NB4 (cell line): ENCODE data around the gene POT1.

Experiments
- DNase-seq: peaks from one replicate; pipeline ENCODE4 v3.0.0; 2010; ENCODE audit warnings: low read depth
- H3K4me3 ChIP-seq: one replicate; pipeline ENCODE4 v1.5.1; 2011; ENCODE audit warnings: mild to moderate bottlenecking, low read depth, low read length, moderate library complexity
- MYC ChIP-seq: IDR thresholded peaks from 2 replicates; pipeline ENCODE4 v1.6.1; 2011; ENCODE audit warnings: low read depth, low read length
- POLR2A ChIP-seq: IDR thresholded peaks from 2 replicates; pipeline ENCODE4 v1.6.1; 2011; ENCODE audit warnings: mild to moderate bottlenecking; ENCODE audit not compliant: insufficient read length; ENCODE audit errors: extremely low read depth
- TF ChIP-seq, protein P1 (sequence below): IDR thresholded peaks from 2 replicates; pipeline ENCODE4 v1.6.1; 2011; ENCODE audit warnings: low read depth, low read length
- TF ChIP-seq, protein P2 (sequence below): IDR thresholded peaks from one replicate; pipeline ENCODE4 v1.5.1; 2012; ENCODE audit warnings: low read depth, low read length

Gene POT1

DNA sequence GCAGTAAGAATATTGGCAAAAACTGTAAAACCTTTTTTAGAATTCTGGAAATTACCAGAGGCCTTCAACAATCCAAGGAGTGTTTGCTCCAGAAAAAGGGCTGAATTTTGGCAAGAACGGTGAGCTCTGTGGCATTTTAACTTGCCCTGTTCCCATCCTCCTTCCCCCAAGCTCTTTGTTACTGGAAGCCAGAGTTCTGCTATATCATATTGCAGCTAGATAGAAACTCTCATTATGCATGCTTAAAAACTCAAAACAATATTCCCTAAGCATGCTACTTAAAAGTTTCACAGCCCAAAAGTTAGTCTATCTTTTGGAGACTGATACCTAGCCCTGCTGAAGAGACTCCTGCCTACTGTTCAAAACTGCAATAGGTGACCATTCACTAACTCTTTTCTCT lies 93.5 kb downstream of the POT1 start:
- no peak for TF ChIP-seq MYC
- TF ChIP-seq POLR2A: no peak
- TF ChIP-seq, protein P1, sequence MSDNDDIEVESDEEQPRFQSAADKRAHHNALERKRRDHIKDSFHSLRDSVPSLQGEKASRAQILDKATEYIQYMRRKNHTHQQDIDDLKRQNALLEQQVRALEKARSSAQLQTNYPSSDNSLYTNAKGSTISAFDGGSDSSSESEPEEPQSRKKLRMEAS: no peak
- TF ChIP-seq, protein P2, sequence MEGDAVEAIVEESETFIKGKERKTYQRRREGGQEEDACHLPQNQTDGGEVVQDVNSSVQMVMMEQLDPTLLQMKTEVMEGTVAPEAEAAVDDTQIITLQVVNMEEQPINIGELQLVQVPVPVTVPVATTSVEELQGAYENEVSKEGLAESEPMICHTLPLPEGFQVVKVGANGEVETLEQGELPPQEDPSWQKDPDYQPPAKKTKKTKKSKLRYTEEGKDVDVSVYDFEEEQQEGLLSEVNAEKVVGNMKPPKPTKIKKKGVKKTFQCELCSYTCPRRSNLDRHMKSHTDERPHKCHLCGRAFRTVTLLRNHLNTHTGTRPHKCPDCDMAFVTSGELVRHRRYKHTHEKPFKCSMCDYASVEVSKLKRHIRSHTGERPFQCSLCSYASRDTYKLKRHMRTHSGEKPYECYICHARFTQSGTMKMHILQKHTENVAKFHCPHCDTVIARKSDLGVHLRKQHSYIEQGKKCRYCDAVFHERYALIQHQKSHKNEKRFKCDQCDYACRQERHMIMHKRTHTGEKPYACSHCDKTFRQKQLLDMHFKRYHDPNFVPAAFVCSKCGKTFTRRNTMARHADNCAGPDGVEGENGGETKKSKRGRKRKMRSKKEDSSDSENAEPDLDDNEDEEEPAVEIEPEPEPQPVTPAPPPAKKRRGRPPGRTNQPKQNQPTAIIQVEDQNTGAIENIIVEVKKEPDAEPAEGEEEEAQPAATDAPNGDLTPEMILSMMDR: no peak
- DNase-seq: no peak
- no peak overlapping the region for H3K4me3 ChIP-seq

- TF ChIP-seq, protein P1: no peak
- TF ChIP-seq MYC (no peak), POLR2A (no peak)
- TF ChIP-seq, protein P2: no peak
- no peak for DNase-seq
- no peak overlapping the region for H3K4me3 ChIP-seq
Measured at GRCh38 chr7:124818807-124819206, 110.8 kb downstream of the POT1 start.

GRCh38 chr7:124813994-124814798 lies 115.4 kb downstream of the POT1 start:
- no peak for DNase-seq
- H3K4me3 ChIP-seq: no peak overlapping the region
- no peak for TF ChIP-seq MYC
- TF ChIP-seq, protein P1: peak; percentile 28; the same call in 1 of the 2 replicates

DNA sequence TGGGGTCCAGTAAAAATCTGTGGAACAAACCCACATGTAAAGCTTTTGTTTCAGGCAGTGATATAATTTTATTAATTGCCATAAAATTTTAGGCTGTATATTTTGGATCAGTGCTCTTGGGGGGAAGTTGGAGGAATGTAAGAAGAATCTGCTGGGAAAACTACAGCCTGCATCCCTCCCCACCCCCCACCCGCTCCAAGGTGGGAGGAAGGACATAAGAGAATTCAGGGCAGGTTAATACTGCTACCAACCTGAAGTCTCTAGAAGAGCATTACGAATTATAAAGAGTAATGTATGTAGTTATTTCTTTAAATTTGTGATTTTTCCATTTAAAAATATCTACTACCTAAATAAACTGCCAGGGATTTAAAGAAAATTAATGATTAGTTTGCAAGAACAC lies 116.9 kb downstream of the POT1 start:
- no peak for TF ChIP-seq POLR2A
- TF ChIP-seq, protein P1: no peak
- no peak for TF ChIP-seq MYC
- TF ChIP-seq, protein P2: no peak
- no peak overlapping the region for H3K4me3 ChIP-seq
- no peak for DNase-seq

DNA sequence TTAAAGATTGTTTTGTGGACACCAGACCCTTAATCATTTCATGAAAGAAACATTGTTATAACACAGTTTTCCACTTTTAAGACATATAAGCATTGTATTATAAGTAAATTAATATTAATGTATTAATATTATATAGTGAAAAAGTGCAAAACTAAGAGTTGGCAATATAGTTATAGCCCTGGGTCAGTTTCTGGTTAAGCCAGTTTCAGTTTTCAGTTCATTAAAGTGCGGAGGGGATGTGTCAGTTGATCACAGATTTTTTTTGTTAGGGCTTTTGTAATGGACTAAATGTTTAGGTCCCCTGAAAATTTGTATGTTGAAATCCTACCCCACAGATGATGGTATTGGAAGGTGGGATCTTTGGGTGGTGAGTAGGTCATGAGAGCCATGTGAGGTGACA lies 118.3 kb downstream of the POT1 start:
- no peak for DNase-seq
- H3K4me3 ChIP-seq: no peak overlapping the region
- TF ChIP-seq, protein P1: no peak
- TF ChIP-seq MYC (no peak), POLR2A (no peak)
- TF ChIP-seq, protein P2: no peak

DNA sequence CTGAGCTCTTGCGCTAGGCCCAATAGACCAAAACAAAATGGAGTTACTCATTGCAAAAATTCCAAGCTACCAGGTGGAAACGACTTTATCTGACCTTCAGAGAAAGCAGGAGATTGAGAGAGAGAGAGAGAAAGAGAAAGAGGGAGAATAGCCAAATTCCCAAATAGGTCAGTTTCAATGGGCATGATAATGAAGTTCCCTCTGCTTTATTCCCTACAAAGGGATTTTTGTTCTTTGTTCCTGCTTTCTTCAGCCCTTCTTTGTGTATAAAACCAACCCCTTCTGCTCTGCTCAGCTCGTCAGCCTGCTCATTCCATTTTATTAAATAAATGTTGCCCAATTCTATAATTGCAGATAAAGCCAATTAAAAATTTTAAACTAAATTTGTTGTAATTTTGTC lies 119.0 kb downstream of the POT1 start:
- no peak overlapping the region for H3K4me3 ChIP-seq
- TF ChIP-seq, protein P1: no peak
- no peak for TF ChIP-seq POLR2A
- TF ChIP-seq, protein P2: no peak
- TF ChIP-seq MYC: no peak
- no peak for DNase-seq
